Osteocyte (in vitro differentiated cells): Measurements from ENCODE around the gene SIPA1L3. TPM values are rescaled to one million over a fixed set of nuclear protein-coding genes. Genes with fewer than 3 reads are reported as not detected.

Experiments used
- DNase-seq: peaks from one replicate; pipeline ENCODE4 v3.0.0; 2021; ENCODE audit warnings: mixed read lengths; ENCODE audit not compliant: unreplicated experiment; ENCODE audit errors: extremely low spot score
- H3K27ac Mint-ChIP-seq: one replicate; pipeline ENCODE4 v1.8.0; 2021; ENCODE audit warnings: mild to moderate bottlenecking, mixed read lengths; ENCODE audit not compliant: unreplicated experiment
- H3K27me3 Mint-ChIP-seq: one replicate; pipeline ENCODE4 v1.8.0; 2021; ENCODE audit warnings: mixed read lengths; ENCODE audit not compliant: unreplicated experiment
- H3K36me3 Mint-ChIP-seq: one replicate; pipeline ENCODE4 v1.8.0; 2021; ENCODE audit warnings: mixed read lengths; ENCODE audit not compliant: unreplicated experiment
- H3K4me1 Mint-ChIP-seq: one replicate; pipeline ENCODE4 v1.8.0; 2021; ENCODE audit warnings: mixed read lengths; ENCODE audit not compliant: unreplicated experiment
- H3K4me3 Mint-ChIP-seq: one replicate; pipeline ENCODE4 v1.8.0; 2021; ENCODE audit warnings: mild to moderate bottlenecking, moderate library complexity, mixed read lengths; ENCODE audit not compliant: unreplicated experiment
- H3K9me3 Mint-ChIP-seq: one replicate; pipeline ENCODE4 v1.8.0; 2021; ENCODE audit warnings: mixed read lengths; ENCODE audit not compliant: unreplicated experiment
- CTCF ChIP-seq: fragments of 200-600 bp; sonication (generic); IDR thresholded peaks from 2 replicates; pipeline ENCODE4 v1.5.0; 2021; ENCODE audit warnings: antibody characterized with exemption, mild to moderate bottlenecking, moderate library complexity
- total RNA-seq: library from RNA; stranded (reverse); gene quantifications from 2 replicates; pipeline ENCODE4 v1.2.1, GENCODE V29; 2021

Gene SIPA1L3
- total RNA-seq, 1 donor from 2014 or later, result 27.1 TPM

GRCh38 chr19:37966662-37967231 lies 59.7 kb downstream of the SIPA1L3 start:
- H3K27me3 Mint-ChIP-seq, result no peaks in the 10 kb centered on the region
- TF ChIP-seq CTCF, result no peak
- H3K9me3 Mint-ChIP-seq, result peaks cover 5% of the 10 kb centered on the region
- H3K4me1 Mint-ChIP-seq, result peaks cover 31% of the 10 kb centered on the region
- DNase-seq, result no peak
- peaks cover 4% of the 10 kb centered on the region for H3K36me3 Mint-ChIP-seq
- H3K27ac Mint-ChIP-seq, result peak overlapping the region; percentile 72
- no peak overlapping the region for H3K4me3 Mint-ChIP-seq

GRCh38 chr19:37969695-37970094 lies 62.7 kb downstream of the SIPA1L3 start:
- Mint-ChIP-seq H3K9me3 (peaks cover 9% of the 10 kb centered on the region), H3K27me3 (no peaks in the 10 kb centered on the region), H3K4me3 (no peak overlapping the region), H3K4me1 (peaks cover 18% of the 10 kb centered on the region), H3K36me3 (peaks cover 6% of the 10 kb centered on the region), H3K27ac (no peak overlapping the region)
- no peak for DNase-seq
- no peak for TF ChIP-seq CTCF

GRCh38 chr19:37970699-37971098 lies 63.7 kb downstream of the SIPA1L3 start:
- Mint-ChIP-seq H3K4me3 (no peak overlapping the region), H3K27me3 (no peaks in the 10 kb centered on the region), H3K9me3 (peaks cover 9% of the 10 kb centered on the region), H3K4me1 (peaks cover 17% of the 10 kb centered on the region), H3K27ac (no peak overlapping the region), H3K36me3 (peaks cover 6% of the 10 kb centered on the region)
- DNase-seq, result no peak
- TF ChIP-seq CTCF, result no peak

- no peak overlapping the region for H3K27ac Mint-ChIP-seq
- TF ChIP-seq CTCF, result no peak
- H3K9me3 Mint-ChIP-seq, result peaks cover 9% of the 10 kb centered on the region
Measured at GRCh38 chr19:37972803-37973202, 65.8 kb downstream of the SIPA1L3 start.

GRCh38 chr19:37973666-37974065 lies 66.7 kb downstream of the SIPA1L3 start:
- H3K9me3 Mint-ChIP-seq, result peaks cover 9% of the 10 kb centered on the region
- no peak for TF ChIP-seq CTCF
- no peak overlapping the region for H3K4me3 Mint-ChIP-seq
- H3K27me3 Mint-ChIP-seq, result no peaks in the 10 kb centered on the region
- H3K36me3 Mint-ChIP-seq, result peaks cover 6% of the 10 kb centered on the region
- no peaks in the 10 kb centered on the region for H3K4me1 Mint-ChIP-seq
- no peak overlapping the region for H3K27ac Mint-ChIP-seq
- no peak for DNase-seq

More at GRCh38 chr19:37972803-37973202, 65.8 kb downstream of the SIPA1L3 start:
- H3K27me3 Mint-ChIP-seq, result no peaks in the 10 kb centered on the region
- no peak overlapping the region for H3K4me3 Mint-ChIP-seq
- H3K4me1 Mint-ChIP-seq, result peaks cover 2% of the 10 kb centered on the region
- peaks cover 6% of the 10 kb centered on the region for H3K36me3 Mint-ChIP-seq
- DNase-seq, result no peak
